GM12878 (cell line): ENCODE measurements around the gene TNFRSF8. TPM values are rescaled to one million over a fixed set of nuclear protein-coding genes. Genes with fewer than 3 reads are reported as not detected.

Experiments used
- ASH2L ChIP-seq: fragments of 300-600, 200-600 bp; sonication (generic); IDR thresholded peaks from 2 replicates; pipeline ENCODE4 v1.6.1; 2017; ENCODE audit warnings: low read depth, mild to moderate bottlenecking, borderline replicate concordance
- BACH1 ChIP-seq: fragments of 450-650 bp; IDR thresholded peaks from 2 replicates; pipeline ENCODE4 v1.6.1; 2017; ENCODE audit warnings: mild to moderate bottlenecking, borderline replicate concordance
- BMI1 ChIP-seq: fragments of 450-650 bp; IDR thresholded peaks from 2 replicates; pipeline ENCODE4 v1.6.1; 2016; ENCODE audit warnings: mild to moderate bottlenecking, moderate library complexity, borderline replicate concordance
- CEBPB ChIP-seq, 2 experiments: fragments of 150-350 bp in 1 of 2; IDR thresholded peaks; 2 replicates each; pipeline ENCODE4 v1.6.1; 2012 to 2014; ENCODE audit warnings: low read depth in 2 of 2, low read length in 2 of 2, borderline replicate concordance in 1 of 2, inconsistent platforms in 1 of 2
- CREB1 ChIP-seq: IDR thresholded peaks from 2 replicates; pipeline ENCODE4 v1.6.1; 2012; ENCODE audit warnings: low read depth, mild to moderate bottlenecking, inconsistent platforms
- ESRRA ChIP-seq: IDR thresholded peaks from 2 replicates; pipeline ENCODE4 v1.6.1; 2012; ENCODE audit warnings: mild to moderate bottlenecking, low read length, improper control_type of control experiment
- EZH2 ChIP-seq: IDR thresholded peaks from 2 replicates; pipeline ENCODE4 v1.6.1; 2012; ENCODE audit warnings: low read depth, mild to moderate bottlenecking, control low read depth, inconsistent platforms, low read length, borderline replicate concordance; ENCODE audit not compliant: control insufficient read depth
- FOS ChIP-seq: IDR thresholded peaks from 3 replicates; pipeline ENCODE4 v1.6.1; 2011; ENCODE audit warnings: borderline replicate concordance; ENCODE audit not compliant: insufficient read length; ENCODE audit errors: extremely low read depth
- GATAD2B ChIP-seq: fragments of 450-650 bp; conservative IDR thresholded peaks from 2 replicates; pipeline ENCODE4 v1.6.1; 2017; ENCODE audit warnings: low read depth, mild to moderate bottlenecking, moderate library complexity
- IKZF1 ChIP-seq: fragments of 450-650 bp; conservative IDR thresholded peaks from 2 replicates; pipeline ENCODE4 v1.6.1; 2017; ENCODE audit warnings: antibody characterized with exemption, mild to moderate bottlenecking
- IRF5 ChIP-seq: fragments of 450-650 bp; IDR thresholded peaks from 2 replicates; pipeline ENCODE4 v1.6.1; 2017; ENCODE audit warnings: borderline replicate concordance
- JUND ChIP-seq: IDR thresholded peaks from 2 replicates; pipeline ENCODE4 v1.6.1; 2012; ENCODE audit warnings: low read depth, mild to moderate bottlenecking, low read length, improper control_type of control experiment, moderate library complexity
- MTA2 ChIP-seq: fragments of 450-650 bp; IDR thresholded peaks from 2 replicates; pipeline ENCODE4 v1.6.1; 2016; ENCODE audit warnings: low read depth, mild to moderate bottlenecking, moderate library complexity
- MTA3 ChIP-seq: IDR thresholded peaks from 2 replicates; pipeline ENCODE4 v1.6.1; 2012; ENCODE audit warnings: low read length, inconsistent platforms, borderline replicate concordance
- NKRF ChIP-seq: fragments of 450-650 bp; conservative IDR thresholded peaks from 2 replicates; pipeline ENCODE4 v1.6.1; 2017; ENCODE audit warnings: mild to moderate bottlenecking, moderate library complexity
- PBX3 ChIP-seq: IDR thresholded peaks from 2 replicates; pipeline ENCODE4 v1.6.1; 2011; ENCODE audit warnings: mild to moderate bottlenecking, low read depth, low read length, moderate library complexity; ENCODE audit not compliant: insufficient replicate concordance
- PKNOX1 ChIP-seq: fragments of 450-650 bp; IDR thresholded peaks from 2 replicates; pipeline ENCODE4 v1.6.1; 2016; ENCODE audit warnings: mild to moderate bottlenecking
- PRDM15 ChIP-seq: fragments of 450-650 bp; formaldehyde crosslinking; IDR thresholded peaks from 2 replicates; pipeline ENCODE4 v1.4.0; 2020; ENCODE audit warnings: mild to moderate bottlenecking, moderate library complexity
- TBL1XR1 ChIP-seq: IDR thresholded peaks from 2 replicates; pipeline ENCODE4 v1.6.1; 2012; ENCODE audit warnings: low read depth, low read length, improper control_type of control experiment
- ZNF217 ChIP-seq: fragments of 450-650 bp; IDR thresholded peaks from 2 replicates; pipeline ENCODE4 v1.6.1; 2017; ENCODE audit warnings: antibody characterized with exemption, mild to moderate bottlenecking
- ZNF384 ChIP-seq: IDR thresholded peaks from 2 replicates; pipeline ENCODE4 v1.6.1; 2012; ENCODE audit warnings: low read depth, mild to moderate bottlenecking, low read length, improper control_type of control experiment, borderline replicate concordance
- polyA plus RNA-seq, 11 experiments: library from polyadenylated mRNA; depleted of rRNA in 4 of 11; unstranded in 6 of 11; stranded (reverse) in 5 of 11; fragments of >200 nt; fragmentation: Nextera tagmentation in 4 of 11; fragmentation: Illumina TruSeq in 1 of 11; extraction: Ambion mirVana in 4 of 11; extraction: Trizol in 1 of 11; gene quantifications; 1 replicate in 1 of 11; 2 replicates in 10 of 11; pipeline versions ENCODE4 v1.2.1 to v1.2.3, GENCODE V29; 2011 to 2016; ENCODE audit warnings: inconsistent platforms in 2 of 11, missing spikeins in 2 of 11, low read depth in 1 of 11
- total RNA-seq, 4 experiments: library from RNA; depleted of rRNA in 3 of 4; stranded (reverse); fragments of >200 nt in 3 of 4; fragmentation: Illumina TruSeq in 1 of 4; extraction: Trizol in 1 of 4; gene quantifications; 2 replicates each; pipeline versions ENCODE4 v1.2.1 to v1.2.3, GENCODE V29; 2013 to 2021

The TNFRSF8 gene
- total and polyA plus RNA-seq, 10 of the 15 experiments (the other 5 are each of a cell fraction or from before 2014, with no cell fraction given) = 9.8 to 114 (median 58.8) TPM

- TF ChIP-seq JUND (no peak), BACH1 (no peak), PBX3 (no peak), NKRF (no peak), PRDM15 (CRISPR knock-in tag) (no peak), FOS (no peak), ZNF217 (peak; percentile 51; the same call in 1 of the 2 replicates), MTA2 (peak; percentile 29; the same call in 1 of the 2 replicates), ZNF384 (no peak), GATAD2B (peak; percentile 53; the same call in 1 of the 2 replicates), CEBPB (IDR thresholded peaks at IDR 0.05; ENCODE audit: borderline replicate concordance in 1 of 2, low read depth in 2 of 2, low read length in 2 of 2) (no peak), ESRRA (no peak), CREB1 (no peak), IRF5 (no peak), PKNOX1 (no peak), TBL1XR1 (no peak), ASH2L (no peak), EZH2 (no peak), BMI1 (no peak), MTA3 (no peak), IKZF1 (no peak; the same call in 1 of the 2 replicates)
Measured at GRCh38 chr1:12040457-12041051, 22.5 kb upstream of the TNFRSF8 start (continued).
